PC-3 (cell line): Measurements from ENCODE around the gene F12. TPM values are rescaled to one million over a fixed set of nuclear protein-coding genes. Genes with fewer than 3 reads are reported as not detected.

Experiments
- ATAC-seq: fragments of 200-7000 bp; cut with Tn5 transposase; 2 replicates; pipeline ENCODE4 v1.9.1; 2020; ENCODE audit warnings: mild to moderate bottlenecking, moderate library complexity
- BruUV-seq: library from RNA; stranded (reverse); fragments of 400-500 nt; replicated peaks from 2 replicates; lab custom pipeline; 2021; lab: Mats Ljungman, UMichigan
- CTCF ChIA-PET: fragments of 300-600 bp; sonication (Branson Sonifier 250); formaldehyde crosslinking; loops from one replicate; lab custom pipeline; 2022; ENCODE audit warnings: antibody characterized with exemption; lab: Charles Lee
- POLR2A ChIA-PET: fragments of 300-600 bp; sonication (Branson Sonifier 250); formaldehyde crosslinking; loops from one replicate; lab custom pipeline; 2022; ENCODE audit warnings: antibody characterized with exemption; ENCODE audit not compliant: unreplicated experiment; lab: Charles Lee
- DNase-seq: peaks from one replicate; pipeline ENCODE4 v3.0.0-alpha.2; 2015
- H2AFZ ChIP-seq: fragments of 300-600 bp; sonication (generic); 2 replicates; pipeline ENCODE4 v1.6.0; 2016; ENCODE audit warnings: antibody characterized with exemption, low read length
- H3F3A ChIP-seq: fragments of 300-600 bp; sonication (generic); one replicate; pipeline ENCODE4 v1.6.0; 2017; ENCODE audit warnings: antibody characterized with exemption, low read length, control low read depth, mild to moderate bottlenecking; ENCODE audit not compliant: unreplicated experiment
- H3K27ac ChIP-seq: fragments of 300-600 bp; sonication (generic); 2 replicates; pipeline ENCODE4 v1.5.1; 2016; ENCODE audit warnings: mild to moderate bottlenecking, low read length
- H3K27me3 ChIP-seq: fragments of 300-600 bp; sonication (generic); 2 replicates; pipeline ENCODE4 v1.6.1; 2016; ENCODE audit warnings: low read length, mixed read lengths
- H3K36me3 ChIP-seq: fragments of 300-600 bp; sonication (generic); 2 replicates; pipeline ENCODE4 v1.6.1; 2016; ENCODE audit warnings: low read depth, mixed run types, low read length, mixed read lengths
- H3K4me1 ChIP-seq: fragments of 300-600 bp; sonication (generic); 2 replicates; pipeline ENCODE4 v1.5.1; 2016; ENCODE audit warnings: low read length; ENCODE audit not compliant: insufficient read depth
- H3K4me2 ChIP-seq: fragments of 300-600 bp; sonication (generic); 2 replicates; pipeline ENCODE4 v1.6.0; 2016; ENCODE audit warnings: low read length
- H3K4me3 ChIP-seq: fragments of 300-600 bp; sonication (generic); 2 replicates; pipeline ENCODE4 v1.5.1; 2016; ENCODE audit warnings: mild to moderate bottlenecking, low read length, mixed read lengths
- H3K79me2 ChIP-seq: fragments of 300-600 bp; sonication (generic); 2 replicates; pipeline ENCODE4 v1.6.1; 2017; ENCODE audit warnings: low read length, mixed read lengths
- H3K9ac ChIP-seq: fragments of 300-600 bp; sonication (generic); 2 replicates; pipeline ENCODE4 v1.6.0; 2016; ENCODE audit warnings: mild to moderate bottlenecking, low read length
- H3K9me2 ChIP-seq: fragments of 300-600 bp; sonication (generic); replicated peaks from 2 replicates; pipeline ENCODE4 v1.6.1; 2016; ENCODE audit warnings: mixed run types, low read length, mixed read lengths
- H3K9me3 ChIP-seq: fragments of 300-600 bp; sonication (generic); 2 replicates; pipeline ENCODE4 v1.6.1; 2016; ENCODE audit warnings: low read length, mixed read lengths
- H4K20me1 ChIP-seq: fragments of 300-600 bp; sonication (generic); 2 replicates; pipeline ENCODE4 v1.6.1; 2016; ENCODE audit warnings: low read length, mixed read lengths
- CTCF ChIP-seq: fragments of 300-600 bp; sonication (generic); conservative IDR thresholded peaks from 2 replicates; pipeline ENCODE4 v1.5.1; 2017; ENCODE audit warnings: antibody characterized with exemption, low read depth, mild to moderate bottlenecking, low read length
- EZH2 ChIP-seq: fragments of 300-600 bp; sonication (generic); IDR thresholded peaks from one replicate; pipeline ENCODE4 v1.6.1; 2017; ENCODE audit warnings: antibody characterized with exemption, mild to moderate bottlenecking, low read length; ENCODE audit not compliant: unreplicated experiment
- EZH2phosphoT487 ChIP-seq: fragments of 300-600 bp; sonication (generic); IDR thresholded peaks from 2 replicates; pipeline ENCODE4 v1.6.1; 2018; ENCODE audit warnings: mild to moderate bottlenecking, antibody characterized with exemption, low read length, borderline replicate concordance
- intact Hi-C: fragments of 100-400 bp; cut with micrococcal nuclease; formaldehyde crosslinking; loops from 2 replicates; pipeline ENCODE4 v1.9.0; 2023
- total RNA-seq: library from RNA; depleted of rRNA; stranded (reverse); fragments of >200 nt; gene quantifications from 2 replicates; pipeline ENCODE4 v1.2.3, GENCODE V29; 2014

The F12 gene
- total RNA-seq, 1 experiment from 2014 or later, result 36.8 TPM

- no peak for DNase-seq
- peaks cover 17% of the 10 kb centered on the region for H3K4me1 ChIP-seq
- BruUV-seq, result no TSS peak
Measured at GRCh38 chr5:177367981-177368868, 41.1 kb downstream of the F12 start.

DNA sequence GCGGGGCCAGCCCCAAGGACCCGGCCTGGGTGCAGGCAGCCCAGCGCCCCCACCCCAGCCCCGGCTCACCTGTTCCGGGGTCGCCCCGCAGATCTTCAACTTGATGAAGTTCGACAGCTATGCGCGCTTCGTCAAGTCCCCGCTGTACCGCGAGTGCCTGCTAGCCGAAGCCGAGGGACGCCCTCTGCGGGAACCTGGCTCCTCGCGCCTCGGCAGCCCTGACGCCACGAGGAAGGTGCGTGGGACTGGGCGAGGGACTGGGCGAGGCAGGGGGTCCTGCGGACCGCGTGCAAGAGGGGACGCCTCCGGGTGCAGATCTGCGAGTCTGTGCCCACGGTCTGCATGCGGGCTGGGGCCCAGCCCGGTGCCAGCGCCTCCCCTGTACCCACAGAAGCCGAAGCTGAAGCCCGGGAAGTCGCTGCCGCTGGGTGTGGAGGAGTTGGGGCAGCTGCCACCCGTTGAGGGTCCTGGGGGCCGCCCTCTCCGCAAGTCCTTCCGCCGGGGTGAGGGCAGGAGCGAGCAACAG, 42.0 kb downstream of the F12 start:
- Histone ChIP-seq H3K36me3 (no peaks in the 10 kb centered on the region), H3F3A (no peaks in the 10 kb centered on the region), H3K27me3 (no peaks in the 10 kb centered on the region), H3K79me2 (no peaks in the 10 kb centered on the region), H2AFZ (no peak overlapping the region), H4K20me1 (no peaks in the 10 kb centered on the region), H3K27ac (no peak overlapping the region), H3K9ac (no peak overlapping the region), H3K4me3 (no peak overlapping the region), H3K9me2 (no peaks in the 10 kb centered on the region), H3K4me1 (peaks cover 17% of the 10 kb centered on the region), H3K4me2 (no peak overlapping the region), H3K9me3 (no peaks in the 10 kb centered on the region)
- BruUV-seq, result no TSS peak
- ChIA-PET CTCF (no interaction called here), POLR2A (no interaction called here)
- no peak for TF ChIP-seq EZH2
- no peak for TF ChIP-seq EZH2phosphoT487
- TF ChIP-seq CTCF, result no peak
- no peak for ATAC-seq
- intact Hi-C loops, result no loop called here
- no peak for DNase-seq

More at GRCh38 chr5:177367981-177368868, 41.1 kb downstream of the F12 start:
- H3K79me2 ChIP-seq, result no peaks in the 10 kb centered on the region
- H3K27me3 ChIP-seq, result no peaks in the 10 kb centered on the region
- POLR2A ChIA-PET, result interaction anchor here (0.6 kb wide), 2 partner anchors 10 to 21 kb away, joined by 3 read pairs; partner anchors contain the start of gene RGS14
- H3K4me3 ChIP-seq, result no peak overlapping the region
- H4K20me1 ChIP-seq, result no peaks in the 10 kb centered on the region
- intact Hi-C loops, result no loop called here
- no peaks in the 10 kb centered on the region for H3F3A ChIP-seq
- no peak overlapping the region for H3K27ac ChIP-seq
- H3K9ac ChIP-seq, result no peak overlapping the region
- CTCF ChIA-PET, result interaction anchor here (1.0 kb wide), 1 partner anchor 21 kb away, joined by 6 read pairs; no protein-coding TSS in a partner anchor
- no peaks in the 10 kb centered on the region for H3K9me2 ChIP-seq
- H3K4me2 ChIP-seq, result no peak overlapping the region
- ATAC-seq, result no peak
- no peak overlapping the region for H2AFZ ChIP-seq
- TF ChIP-seq EZH2phosphoT487 (no peak), CTCF (no peak), EZH2 (no peak)
- no peaks in the 10 kb centered on the region for H3K9me3 ChIP-seq
- no peaks in the 10 kb centered on the region for H3K36me3 ChIP-seq
